Kidney epithelial cell (primary cell): ENCODE measurements around the gene OGDH. TPM values are rescaled to one million over a fixed set of nuclear protein-coding genes. Genes with fewer than 3 reads are reported as not detected.

Experiments
- DNase-seq: peaks from one replicate; pipeline ENCODE4 v3.0.0-alpha.2; 2010; ENCODE audit warnings: low read depth
- H3K27me3 ChIP-seq: 2 replicates; pipeline ENCODE4 v1.6.0; 2011; ENCODE audit warnings: low read length; ENCODE audit not compliant: control insufficient read depth, insufficient read depth
- H3K36me3 ChIP-seq: 2 replicates; pipeline ENCODE4 v1.5.1; 2011; ENCODE audit warnings: low read length; ENCODE audit not compliant: control insufficient read depth, insufficient read depth
- H3K4me3 ChIP-seq: 2 replicates; pipeline ENCODE4 v1.5.1; 2011; ENCODE audit warnings: low read depth, mild to moderate bottlenecking, control low read depth, low read length
- total RNA-seq: library from RNA; depleted of rRNA; stranded (reverse); fragments of >200 nt; gene quantifications from 2 replicates; pipeline ENCODE4 v1.2.3, GENCODE V29; 2015
- TF ChIP-seq, protein P1 (sequence below): IDR thresholded peaks from 2 replicates; pipeline ENCODE4 v1.5.1; 2011; ENCODE audit warnings: mild to moderate bottlenecking, moderate library complexity, low read length, control low read depth, inconsistent platforms; ENCODE audit not compliant: insufficient read depth, poor library complexity, severe bottlenecking

Gene OGDH
- total RNA-seq, 1 donor from 2014 or later = 65.2 TPM

DNA sequence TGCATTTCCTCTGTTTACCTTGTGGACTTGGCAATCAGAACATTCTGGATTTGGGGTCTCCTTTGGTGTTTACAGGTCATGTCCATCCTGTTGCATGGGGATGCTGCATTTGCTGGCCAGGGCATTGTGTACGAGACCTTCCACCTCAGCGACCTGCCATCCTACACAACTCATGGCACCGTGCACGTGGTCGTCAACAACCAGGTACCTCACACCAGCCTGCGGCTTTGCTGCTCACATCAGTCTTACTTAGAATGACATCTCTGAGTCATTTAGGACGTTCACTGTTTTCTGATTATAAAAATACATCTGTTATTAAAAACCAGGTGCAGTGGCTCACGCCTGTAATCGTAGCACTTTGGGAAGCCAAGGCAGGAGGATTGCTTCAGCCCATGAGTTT, 75.2 kb downstream of the OGDH start:
- H3K36me3 ChIP-seq = no peaks in the 10 kb centered on the region
- TF ChIP-seq, protein P1, sequence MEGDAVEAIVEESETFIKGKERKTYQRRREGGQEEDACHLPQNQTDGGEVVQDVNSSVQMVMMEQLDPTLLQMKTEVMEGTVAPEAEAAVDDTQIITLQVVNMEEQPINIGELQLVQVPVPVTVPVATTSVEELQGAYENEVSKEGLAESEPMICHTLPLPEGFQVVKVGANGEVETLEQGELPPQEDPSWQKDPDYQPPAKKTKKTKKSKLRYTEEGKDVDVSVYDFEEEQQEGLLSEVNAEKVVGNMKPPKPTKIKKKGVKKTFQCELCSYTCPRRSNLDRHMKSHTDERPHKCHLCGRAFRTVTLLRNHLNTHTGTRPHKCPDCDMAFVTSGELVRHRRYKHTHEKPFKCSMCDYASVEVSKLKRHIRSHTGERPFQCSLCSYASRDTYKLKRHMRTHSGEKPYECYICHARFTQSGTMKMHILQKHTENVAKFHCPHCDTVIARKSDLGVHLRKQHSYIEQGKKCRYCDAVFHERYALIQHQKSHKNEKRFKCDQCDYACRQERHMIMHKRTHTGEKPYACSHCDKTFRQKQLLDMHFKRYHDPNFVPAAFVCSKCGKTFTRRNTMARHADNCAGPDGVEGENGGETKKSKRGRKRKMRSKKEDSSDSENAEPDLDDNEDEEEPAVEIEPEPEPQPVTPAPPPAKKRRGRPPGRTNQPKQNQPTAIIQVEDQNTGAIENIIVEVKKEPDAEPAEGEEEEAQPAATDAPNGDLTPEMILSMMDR = no peak
- H3K27me3 ChIP-seq = no peaks in the 10 kb centered on the region
- H3K4me3 ChIP-seq = no peak overlapping the region
- no peak for DNase-seq

DNA sequence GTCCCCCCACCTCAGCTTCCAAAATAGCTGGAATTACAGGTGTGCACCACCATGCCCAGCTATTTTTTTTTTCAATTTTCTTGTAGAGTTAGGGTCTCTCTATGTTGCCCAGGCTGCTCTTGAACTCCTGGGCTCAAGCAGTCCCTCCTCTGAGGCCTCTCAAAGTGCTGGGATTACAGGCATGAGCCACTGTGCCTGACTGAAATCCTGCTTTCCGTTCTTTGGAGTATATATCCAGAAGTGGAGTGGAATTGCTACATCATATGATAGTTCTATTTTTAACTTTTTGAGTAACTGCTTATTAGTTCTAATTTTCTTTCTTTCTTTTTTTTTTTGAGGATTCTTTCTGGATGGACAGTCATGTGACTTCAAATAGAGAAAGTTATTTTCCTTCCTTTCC, 79.3 kb downstream of the OGDH start:
- Histone ChIP-seq H3K4me3 (no peak overlapping the region), H3K36me3 (no peaks in the 10 kb centered on the region), H3K27me3 (no peaks in the 10 kb centered on the region)
- DNase-seq = no peak
- TF ChIP-seq, protein P1 = no peak

DNA sequence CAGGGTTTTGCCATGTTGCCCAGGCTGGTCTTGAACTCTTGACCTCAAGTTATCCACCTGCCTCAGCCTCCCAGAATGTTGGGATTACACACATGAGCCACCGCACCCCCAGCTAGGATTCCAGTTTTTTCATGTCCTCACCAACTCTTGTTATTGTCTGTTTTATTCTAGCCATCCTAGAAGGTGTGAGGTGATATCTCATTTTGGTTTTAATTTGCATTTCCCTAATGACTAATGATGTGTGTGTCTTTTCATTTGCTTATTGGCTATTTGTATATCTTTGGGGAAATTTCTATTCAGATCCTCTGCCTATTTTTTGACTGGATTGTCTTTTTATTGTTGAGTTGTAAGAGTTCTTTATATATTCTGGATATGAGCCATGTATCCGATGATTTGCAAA, 83.0 kb downstream of the OGDH start:
- no peak for DNase-seq
- H3K36me3 ChIP-seq = peaks cover 1% of the 10 kb centered on the region
- no peaks in the 10 kb centered on the region for H3K27me3 ChIP-seq
- H3K4me3 ChIP-seq = no peak overlapping the region
- TF ChIP-seq, protein P1 = no peak

DNA sequence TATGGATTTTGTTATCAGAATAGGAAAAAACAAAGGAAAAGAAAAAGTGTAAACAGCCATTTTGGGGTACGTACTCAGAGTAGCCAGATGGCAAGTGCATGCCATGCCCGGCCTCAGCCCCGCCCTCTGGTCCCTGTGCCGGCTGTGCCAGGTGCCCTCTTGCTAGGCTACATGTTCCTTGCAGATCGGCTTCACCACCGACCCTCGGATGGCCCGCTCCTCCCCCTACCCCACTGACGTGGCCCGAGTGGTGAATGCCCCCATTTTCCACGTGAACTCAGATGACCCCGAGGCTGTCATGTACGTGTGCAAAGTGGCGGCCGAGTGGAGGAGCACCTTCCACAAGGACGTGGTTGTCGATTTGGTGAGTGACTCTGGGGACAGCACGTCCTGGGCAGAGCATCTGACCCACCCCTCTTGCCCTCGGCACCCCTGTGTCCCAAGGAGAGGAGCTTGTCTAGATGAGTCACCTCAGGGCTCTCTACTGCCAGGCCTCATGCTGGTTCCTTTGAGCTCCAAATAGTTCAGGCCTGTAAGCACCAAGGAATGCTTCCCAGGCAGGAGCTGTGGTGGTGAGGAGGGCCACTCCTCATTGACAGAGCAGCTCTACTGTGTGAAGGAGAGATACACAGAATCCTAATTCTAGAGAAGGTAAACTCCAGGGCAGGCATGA, 87.3 kb downstream of the OGDH start:
- Histone ChIP-seq H3K4me3 (no peak overlapping the region), H3K27me3 (no peaks in the 10 kb centered on the region), H3K36me3 (peaks cover 1% of the 10 kb centered on the region)
- TF ChIP-seq, protein P1 = no peak
- no peak for DNase-seq

DNA sequence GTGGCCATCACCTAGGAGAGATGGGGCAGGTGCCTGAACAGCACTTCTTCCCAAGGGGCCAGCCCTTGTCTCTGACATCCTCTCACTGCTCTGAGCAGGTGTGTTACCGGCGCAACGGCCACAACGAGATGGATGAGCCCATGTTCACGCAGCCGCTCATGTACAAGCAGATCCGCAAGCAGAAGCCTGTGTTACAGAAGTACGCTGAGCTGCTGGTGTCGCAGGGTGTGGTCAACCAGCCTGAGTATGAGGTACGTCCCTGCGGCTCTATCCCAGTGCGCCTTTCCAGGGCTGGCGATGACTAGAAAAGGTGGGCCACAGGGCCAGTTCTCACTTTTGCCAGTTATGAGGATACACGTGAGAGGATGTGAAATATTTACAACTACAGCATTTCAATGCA, 87.9 kb downstream of the OGDH start:
- Histone ChIP-seq H3K36me3 (peaks cover 1% of the 10 kb centered on the region), H3K4me3 (no peak overlapping the region), H3K27me3 (no peaks in the 10 kb centered on the region)
- TF ChIP-seq, protein P1 = no peak
- DNase-seq = no peak

DNA sequence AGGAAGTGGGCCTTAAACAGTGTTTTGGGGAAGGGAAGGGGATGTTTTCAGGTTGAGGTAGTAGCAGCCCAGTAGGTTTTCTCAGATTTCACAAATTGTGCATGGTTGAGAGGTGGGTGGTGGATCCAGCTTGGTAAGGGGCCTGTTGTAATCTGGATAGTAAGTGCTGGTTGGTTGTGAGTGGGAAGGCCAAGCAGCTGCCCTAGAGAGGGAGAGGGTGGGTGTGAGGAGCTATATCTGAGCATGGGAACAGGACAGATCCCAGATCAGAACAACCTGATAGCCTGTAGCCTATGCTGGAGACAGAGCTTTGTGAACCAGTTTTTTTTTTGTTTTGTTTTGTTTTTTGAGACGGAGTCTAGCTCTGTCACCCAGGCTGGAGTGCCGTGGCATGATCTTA, 88.3 kb downstream of the OGDH start:
- Histone ChIP-seq H3K4me3 (no peak overlapping the region), H3K27me3 (no peaks in the 10 kb centered on the region), H3K36me3 (peaks cover 1% of the 10 kb centered on the region)
- TF ChIP-seq, protein P1 = no peak
- no peak for DNase-seq
